SK-N-SH treated with all-trans-retinoic acid at 6 μM for 48 hours (cell line): ENCODE results near the gene ZMYM5.

Source experiments
- ARNTL ChIP-seq: fragments of 450-650 bp; formaldehyde crosslinking; IDR thresholded peaks from 2 replicates; pipeline ENCODE4 v1.5.0; 2020; ENCODE audit warnings: low read depth, mild to moderate bottlenecking, moderate library complexity, borderline replicate concordance
- CSDC2 ChIP-seq: fragments of 250-450 bp; sonication (Bioruptor Pico); IDR thresholded peaks from 2 replicates; pipeline ENCODE4 v1.5.0; 2020; ENCODE audit warnings: mild to moderate bottlenecking, moderate library complexity
- TCF4 ChIP-seq: fragments of 250-450 bp; sonication (Bioruptor Pico); IDR thresholded peaks from 2 replicates; pipeline ENCODE4 v1.8.0; 2021; ENCODE audit warnings: mild to moderate bottlenecking, moderate library complexity, borderline replicate concordance
- ZFP3 ChIP-seq: fragments of 250-450 bp; sonication (Bioruptor Pico); IDR thresholded peaks from 2 replicates; pipeline ENCODE4 v1.5.0; 2020; ENCODE audit warnings: mild to moderate bottlenecking, moderate library complexity
- ZNF70 ChIP-seq: fragments of 450-650 bp; formaldehyde crosslinking; IDR thresholded peaks from 2 replicates; pipeline ENCODE4 v1.5.0; 2020; ENCODE audit warnings: mild to moderate bottlenecking, moderate library complexity
- TF ChIP-seq, protein P1 (sequence below): fragments of 250-450 bp; sonication (Bioruptor Pico); IDR thresholded peaks from 2 replicates; pipeline ENCODE4 v1.8.0; 2020; ENCODE audit warnings: mild to moderate bottlenecking, moderate library complexity, borderline replicate concordance
- TF ChIP-seq, protein P2 (sequence below): fragments of 250-450 bp; sonication (Bioruptor Pico); IDR thresholded peaks from 2 replicates; pipeline ENCODE4 v1.5.1; 2020; ENCODE audit warnings: low read depth, mild to moderate bottlenecking, moderate library complexity

DNA sequence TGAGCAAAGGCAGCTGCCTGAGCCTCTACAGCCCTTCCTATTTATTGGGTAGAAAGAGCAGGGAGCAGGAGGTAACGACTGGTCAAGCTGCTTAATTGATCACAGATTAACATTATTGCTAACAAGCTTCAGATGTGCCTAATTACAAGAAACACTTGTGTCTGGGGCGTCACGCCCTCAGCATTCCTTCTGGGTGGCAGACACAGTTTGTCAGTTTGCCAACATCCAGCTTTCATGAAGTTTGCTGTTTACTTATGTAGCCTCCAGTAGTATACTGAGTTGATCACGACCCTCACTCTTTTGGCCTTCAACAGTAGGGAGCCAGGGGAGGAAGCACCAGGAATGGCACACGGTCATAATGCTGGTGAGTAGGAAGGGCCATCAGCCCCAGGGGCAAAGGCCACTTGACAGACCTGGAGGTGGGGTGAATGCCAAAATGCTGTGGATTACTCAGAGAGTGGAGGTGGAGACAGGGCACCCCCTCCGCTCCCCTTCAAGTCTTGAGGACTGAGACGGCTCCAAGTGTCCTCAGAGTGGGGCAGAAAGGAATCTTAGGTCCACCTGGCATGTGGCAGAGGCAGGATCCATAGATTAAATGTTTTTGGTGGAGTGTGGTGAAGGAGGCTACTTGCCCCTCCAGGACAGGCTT lies 45.8 kb downstream of the ZMYM5 start:
- TF ChIP-seq, protein P1, sequence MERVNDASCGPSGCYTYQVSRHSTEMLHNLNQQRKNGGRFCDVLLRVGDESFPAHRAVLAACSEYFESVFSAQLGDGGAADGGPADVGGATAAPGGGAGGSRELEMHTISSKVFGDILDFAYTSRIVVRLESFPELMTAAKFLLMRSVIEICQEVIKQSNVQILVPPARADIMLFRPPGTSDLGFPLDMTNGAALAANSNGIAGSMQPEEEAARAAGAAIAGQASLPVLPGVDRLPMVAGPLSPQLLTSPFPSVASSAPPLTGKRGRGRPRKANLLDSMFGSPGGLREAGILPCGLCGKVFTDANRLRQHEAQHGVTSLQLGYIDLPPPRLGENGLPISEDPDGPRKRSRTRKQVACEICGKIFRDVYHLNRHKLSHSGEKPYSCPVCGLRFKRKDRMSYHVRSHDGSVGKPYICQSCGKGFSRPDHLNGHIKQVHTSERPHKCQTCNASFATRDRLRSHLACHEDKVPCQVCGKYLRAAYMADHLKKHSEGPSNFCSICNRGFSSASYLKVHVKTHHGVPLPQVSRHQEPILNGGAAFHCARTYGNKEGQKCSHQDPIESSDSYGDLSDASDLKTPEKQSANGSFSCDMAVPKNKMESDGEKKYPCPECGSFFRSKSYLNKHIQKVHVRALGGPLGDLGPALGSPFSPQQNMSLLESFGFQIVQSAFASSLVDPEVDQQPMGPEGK (CRISPR knock-in tag): no peak
- TF ChIP-seq CSDC2 (CRISPR knock-in tag) (no peak), ARNTL (CRISPR knock-in tag) (no peak), TCF4 (no peak), ZNF70 (no peak), ZFP3 (no peak)
- TF ChIP-seq, protein P2, sequence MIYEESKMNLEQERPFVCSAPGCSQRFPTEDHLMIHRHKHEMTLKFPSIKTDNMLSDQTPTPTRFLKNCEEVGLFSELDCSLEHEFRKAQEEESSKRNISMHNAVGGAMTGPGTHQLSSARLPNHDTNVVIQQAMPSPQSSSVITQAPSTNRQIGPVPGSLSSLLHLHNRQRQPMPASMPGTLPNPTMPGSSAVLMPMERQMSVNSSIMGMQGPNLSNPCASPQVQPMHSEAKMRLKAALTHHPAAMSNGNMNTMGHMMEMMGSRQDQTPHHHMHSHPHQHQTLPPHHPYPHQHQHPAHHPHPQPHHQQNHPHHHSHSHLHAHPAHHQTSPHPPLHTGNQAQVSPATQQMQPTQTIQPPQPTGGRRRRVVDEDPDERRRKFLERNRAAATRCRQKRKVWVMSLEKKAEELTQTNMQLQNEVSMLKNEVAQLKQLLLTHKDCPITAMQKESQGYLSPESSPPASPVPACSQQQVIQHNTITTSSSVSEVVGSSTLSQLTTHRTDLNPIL (CRISPR knock-in tag): no peak
